Stomach (tissue), 4 donors: ENCODE data around the gene EPHA10.

Experiments
- EP300 ChIP-seq: sonication (generic); formaldehyde crosslinking; IDR thresholded peaks from one replicate; pipeline ENCODE4 v1.6.1; 2017; ENCODE audit warnings: antibody characterized with exemption
- POLR2A ChIP-seq, 4 donors: fragments of 450-650 bp; IDR thresholded peaks; one replicate each; pipeline ENCODE4 v1.6.1; 2016; ENCODE audit warnings: antibody characterized with exemption in 4 of 4, control low read depth in 2 of 4, mild to moderate bottlenecking in 1 of 4, moderate library complexity in 1 of 4

DNA sequence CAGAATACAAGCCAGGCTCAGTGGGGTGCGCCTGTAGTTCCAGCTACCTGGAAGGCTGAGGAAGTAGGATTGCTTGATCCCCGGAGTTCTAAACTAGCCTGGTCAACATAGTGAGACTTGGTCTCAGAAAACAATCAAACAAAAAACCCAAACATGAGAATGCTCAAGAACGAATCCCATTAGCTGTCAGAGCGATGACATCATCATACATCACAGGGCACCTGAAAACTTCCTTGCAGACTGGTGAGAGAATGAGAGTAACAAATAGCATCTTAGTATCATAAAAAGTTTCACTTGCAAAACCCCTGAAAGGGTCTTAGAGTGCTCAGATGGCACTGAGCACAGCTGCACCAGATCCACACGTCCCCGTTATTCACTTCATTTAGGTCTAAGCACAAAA lies 93.7 kb downstream of the EPHA10 start:
- no peak for TF ChIP-seq EP300
- TF ChIP-seq POLR2A (IDR thresholded peaks at IDR 0.05): no peak
